ENCODE data around the gene HSD17B8.

DNA sequence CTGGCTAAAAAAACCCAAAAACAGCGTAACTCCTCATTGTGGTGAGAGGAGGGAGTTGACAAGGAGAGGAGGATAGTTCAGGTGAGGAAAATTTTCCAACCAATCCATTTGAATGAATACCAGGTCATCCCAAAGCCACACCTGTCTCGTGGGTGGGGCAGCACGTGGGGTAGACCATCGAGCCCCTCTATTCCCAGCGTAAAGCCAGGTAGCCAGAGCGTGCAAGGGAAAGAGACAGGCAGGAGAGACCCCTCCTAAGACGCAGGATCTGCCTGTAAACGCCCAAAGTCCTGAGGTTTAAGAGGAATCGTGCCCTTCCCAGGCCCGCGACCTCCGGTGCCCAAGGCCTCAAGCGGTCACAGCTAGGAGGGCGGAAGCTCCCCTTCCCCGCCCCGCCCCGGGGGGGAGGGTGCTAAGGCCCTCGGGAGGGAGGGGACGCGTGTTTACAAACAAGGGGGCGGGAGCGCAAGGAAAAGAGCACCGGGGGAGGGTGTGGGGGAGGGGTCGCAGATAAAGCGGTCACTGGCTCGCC is 4.7 kb upstream of the HSD17B8 start:
- TF ChIP-seq NR2C2 (IDR thresholded peaks at IDR 0.05; ENCODE audit: borderline replicate concordance, control insufficient read depth, insufficient read length, low read depth) (no peak), POLR2AphosphoS5 (IDR thresholded peaks at IDR 0.05; ENCODE audit: low read length) (no peak), NFYB (IDR thresholded peaks at IDR 0.05; ENCODE audit: insufficient read depth, low read depth, low read length) (no peak), RUNX3 (IDR thresholded peaks at IDR 0.05; ENCODE audit: low read length) (no peak), POLR2A (IDR thresholded peaks at IDR 0.05; ENCODE audit: low read depth, low read length) (no peak), ZNF274 (IDR thresholded peaks at IDR 0.05; ENCODE audit: insufficient read depth, insufficient read length) (no peak), MXI1 (IDR thresholded peaks at IDR 0.05; ENCODE audit: low read depth, low read length) (no peak; the same call in 1 of the 2 replicates)
- TF ChIP-seq, protein P1, sequence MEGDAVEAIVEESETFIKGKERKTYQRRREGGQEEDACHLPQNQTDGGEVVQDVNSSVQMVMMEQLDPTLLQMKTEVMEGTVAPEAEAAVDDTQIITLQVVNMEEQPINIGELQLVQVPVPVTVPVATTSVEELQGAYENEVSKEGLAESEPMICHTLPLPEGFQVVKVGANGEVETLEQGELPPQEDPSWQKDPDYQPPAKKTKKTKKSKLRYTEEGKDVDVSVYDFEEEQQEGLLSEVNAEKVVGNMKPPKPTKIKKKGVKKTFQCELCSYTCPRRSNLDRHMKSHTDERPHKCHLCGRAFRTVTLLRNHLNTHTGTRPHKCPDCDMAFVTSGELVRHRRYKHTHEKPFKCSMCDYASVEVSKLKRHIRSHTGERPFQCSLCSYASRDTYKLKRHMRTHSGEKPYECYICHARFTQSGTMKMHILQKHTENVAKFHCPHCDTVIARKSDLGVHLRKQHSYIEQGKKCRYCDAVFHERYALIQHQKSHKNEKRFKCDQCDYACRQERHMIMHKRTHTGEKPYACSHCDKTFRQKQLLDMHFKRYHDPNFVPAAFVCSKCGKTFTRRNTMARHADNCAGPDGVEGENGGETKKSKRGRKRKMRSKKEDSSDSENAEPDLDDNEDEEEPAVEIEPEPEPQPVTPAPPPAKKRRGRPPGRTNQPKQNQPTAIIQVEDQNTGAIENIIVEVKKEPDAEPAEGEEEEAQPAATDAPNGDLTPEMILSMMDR (IDR thresholded peaks at IDR 0.05 in 2 of 3, conservative IDR thresholded peaks at IDR 0.05 in 1 of 3; ENCODE audit: control insufficient read depth in 2 of 3, extremely low read depth in 1 of 3, insufficient read depth in 1 of 3, low read depth in 3 of 3, low read length in 3 of 3): no peak
- TF ChIP-seq, protein P2, sequence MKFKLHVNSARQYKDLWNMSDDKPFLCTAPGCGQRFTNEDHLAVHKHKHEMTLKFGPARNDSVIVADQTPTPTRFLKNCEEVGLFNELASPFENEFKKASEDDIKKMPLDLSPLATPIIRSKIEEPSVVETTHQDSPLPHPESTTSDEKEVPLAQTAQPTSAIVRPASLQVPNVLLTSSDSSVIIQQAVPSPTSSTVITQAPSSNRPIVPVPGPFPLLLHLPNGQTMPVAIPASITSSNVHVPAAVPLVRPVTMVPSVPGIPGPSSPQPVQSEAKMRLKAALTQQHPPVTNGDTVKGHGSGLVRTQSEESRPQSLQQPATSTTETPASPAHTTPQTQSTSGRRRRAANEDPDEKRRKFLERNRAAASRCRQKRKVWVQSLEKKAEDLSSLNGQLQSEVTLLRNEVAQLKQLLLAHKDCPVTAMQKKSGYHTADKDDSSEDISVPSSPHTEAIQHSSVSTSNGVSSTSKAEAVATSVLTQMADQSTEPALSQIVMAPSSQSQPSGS (IDR thresholded peaks at IDR 0.05; ENCODE audit: low read length): no peak
- TF ChIP-seq, protein P3, sequence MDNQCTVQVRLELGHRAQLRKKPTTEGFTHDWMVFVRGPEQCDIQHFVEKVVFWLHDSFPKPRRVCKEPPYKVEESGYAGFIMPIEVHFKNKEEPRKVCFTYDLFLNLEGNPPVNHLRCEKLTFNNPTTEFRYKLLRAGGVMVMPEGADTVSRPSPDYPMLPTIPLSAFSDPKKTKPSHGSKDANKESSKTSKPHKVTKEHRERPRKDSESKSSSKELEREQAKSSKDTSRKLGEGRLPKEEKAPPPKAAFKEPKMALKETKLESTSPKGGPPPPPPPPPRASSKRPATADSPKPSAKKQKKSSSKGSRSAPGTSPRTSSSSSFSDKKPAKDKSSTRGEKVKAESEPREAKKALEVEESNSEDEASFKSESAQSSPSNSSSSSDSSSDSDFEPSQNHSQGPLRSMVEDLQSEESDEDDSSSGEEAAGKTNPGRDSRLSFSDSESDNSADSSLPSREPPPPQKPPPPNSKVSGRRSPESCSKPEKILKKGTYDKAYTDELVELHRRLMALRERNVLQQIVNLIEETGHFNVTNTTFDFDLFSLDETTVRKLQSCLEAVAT (IDR thresholded peaks at IDR 0.05): no peak
